NCI-H2107 treated with DMSO at 0.1 percent for 48 hours (cell line): ENCODE results near the gene NEDD8.
"Not testable (repeated sequence)": the region's sequence is repeated elsewhere in the genome, so short reads cannot be mapped to it uniquely, and the experiment has no call there.

ENCODE experiments used
- DNase-seq: peaks from one replicate; lab custom pipeline; 2025; ENCODE audit not compliant: unreplicated experiment; lab: John Stamatoyannopoulos, UW

The NEDD8 gene

DNA sequence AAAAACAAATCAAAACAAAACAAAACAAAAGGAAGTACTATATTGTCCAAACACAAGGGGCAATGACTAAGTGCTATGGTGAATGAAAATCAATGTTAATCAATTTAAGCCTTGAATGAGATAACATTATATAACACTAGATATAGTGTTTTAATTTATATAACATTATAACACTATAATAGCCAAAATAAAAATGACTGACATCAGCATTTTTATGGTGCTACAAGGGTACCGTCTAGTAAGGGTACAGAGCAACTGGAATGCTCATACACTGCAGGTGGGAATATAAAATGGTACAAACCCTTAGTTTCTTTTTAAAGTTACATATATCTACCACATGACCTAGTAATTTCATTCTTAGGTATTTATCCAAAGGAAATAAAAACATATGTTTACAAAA, 5.7 kb downstream of the NEDD8 start:
- no peak for DNase-seq

DNA sequence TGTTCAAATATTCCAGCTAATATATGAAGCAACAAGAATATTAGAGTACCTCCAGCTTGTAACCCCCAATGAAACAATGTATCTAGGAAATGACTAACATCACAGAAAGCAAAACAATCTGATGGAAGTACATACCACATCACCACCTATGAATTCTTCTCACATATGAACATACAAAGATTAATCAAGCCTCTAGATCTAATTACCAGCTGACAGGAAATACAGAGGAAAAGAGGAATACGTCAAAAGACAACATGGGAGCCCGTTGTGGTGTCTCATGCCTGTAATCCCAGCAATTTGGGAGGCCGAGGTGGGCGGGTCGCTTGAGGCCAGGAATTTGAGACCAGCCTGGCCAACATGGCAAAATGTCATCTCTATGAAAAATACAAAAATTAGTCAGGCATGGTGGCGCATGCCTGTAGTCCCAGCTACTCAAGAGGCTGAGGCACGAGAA, 7.5 kb downstream of the NEDD8 start:
- DNase-seq, result no peak

DNA sequence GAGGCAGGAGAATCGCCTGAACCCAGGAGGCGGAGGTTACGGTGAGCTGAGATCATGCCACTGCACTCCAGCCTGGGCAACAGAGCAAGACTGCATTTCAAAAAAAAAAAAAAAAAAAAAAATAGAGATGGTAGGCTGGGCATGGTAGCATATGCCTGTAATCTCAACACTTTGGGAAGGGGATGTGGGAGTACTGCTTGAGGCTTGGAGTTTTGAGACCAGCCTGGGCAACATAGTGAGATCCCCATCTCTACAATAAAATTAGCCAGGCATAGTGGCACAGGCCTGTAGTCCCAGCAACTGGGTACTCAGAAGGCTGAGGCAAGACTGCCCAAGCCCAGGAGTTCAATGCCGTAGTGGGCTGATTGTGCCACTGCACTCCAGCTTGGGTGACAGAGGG, 9.2 kb downstream of the NEDD8 start:
- not testable (repeated sequence) for DNase-seq

DNA sequence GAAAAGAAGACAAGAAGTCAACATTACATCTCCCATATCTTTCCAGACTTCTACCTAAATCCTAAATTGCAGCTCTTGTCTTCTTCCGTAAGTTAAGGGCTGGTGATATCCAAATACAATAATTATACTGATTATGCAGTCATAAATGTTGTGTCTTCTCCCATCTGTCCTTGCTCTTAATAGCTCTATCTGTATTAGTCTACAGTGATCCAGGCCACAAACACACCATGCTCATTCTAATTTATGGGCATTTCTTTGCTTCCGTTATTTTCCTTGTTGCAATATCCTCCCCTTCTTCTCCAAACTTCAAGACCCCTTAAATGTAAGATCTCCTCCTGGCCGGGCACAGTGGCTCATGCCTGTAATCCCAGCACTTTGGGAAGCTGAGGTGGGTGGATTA, 12.6 kb downstream of the NEDD8 start:
- DNase-seq, result no peak

- no peak for DNase-seq
Observed at GRCh38 chr14:24219080-24219479, 13.1 kb downstream of the NEDD8 start.

DNA sequence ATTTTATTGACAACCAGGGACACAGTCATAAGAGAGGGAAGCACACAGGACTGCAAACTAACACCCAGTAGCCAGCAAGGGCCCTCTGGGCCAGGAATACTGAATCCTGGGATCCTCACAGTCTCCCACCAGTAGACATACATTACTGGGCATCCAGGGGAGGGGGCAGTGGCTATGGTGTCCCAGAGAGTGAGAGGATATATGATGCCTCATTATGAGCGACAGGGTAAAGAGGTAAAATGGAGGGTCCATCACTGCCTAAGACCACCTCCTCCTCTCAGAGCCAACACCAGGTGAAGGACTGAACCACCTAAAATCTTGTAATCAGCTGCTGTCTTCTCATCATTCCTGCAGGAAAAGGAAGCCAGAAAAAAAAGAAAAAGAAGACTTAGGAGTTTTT, 15.3 kb downstream of the NEDD8 start:
- not testable (repeated sequence) for DNase-seq

DNA sequence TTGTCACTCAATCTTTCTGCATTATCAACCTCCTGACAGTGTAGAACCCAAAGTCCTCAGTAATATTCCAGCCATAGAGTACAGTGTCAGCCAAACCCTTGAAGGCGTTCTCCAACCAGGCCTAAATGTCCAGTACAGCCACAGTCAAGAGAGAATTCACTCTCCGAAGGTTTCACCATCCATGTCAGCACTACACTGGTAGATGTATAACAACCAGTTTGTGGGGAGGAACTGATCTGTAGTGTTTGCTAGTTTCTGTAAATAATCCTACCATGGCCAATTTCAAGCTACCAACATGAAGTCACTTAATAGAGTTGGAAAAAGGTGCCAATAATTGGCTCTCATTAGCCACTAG, 15.8 kb downstream of the NEDD8 start:
- no peak for DNase-seq

DNA sequence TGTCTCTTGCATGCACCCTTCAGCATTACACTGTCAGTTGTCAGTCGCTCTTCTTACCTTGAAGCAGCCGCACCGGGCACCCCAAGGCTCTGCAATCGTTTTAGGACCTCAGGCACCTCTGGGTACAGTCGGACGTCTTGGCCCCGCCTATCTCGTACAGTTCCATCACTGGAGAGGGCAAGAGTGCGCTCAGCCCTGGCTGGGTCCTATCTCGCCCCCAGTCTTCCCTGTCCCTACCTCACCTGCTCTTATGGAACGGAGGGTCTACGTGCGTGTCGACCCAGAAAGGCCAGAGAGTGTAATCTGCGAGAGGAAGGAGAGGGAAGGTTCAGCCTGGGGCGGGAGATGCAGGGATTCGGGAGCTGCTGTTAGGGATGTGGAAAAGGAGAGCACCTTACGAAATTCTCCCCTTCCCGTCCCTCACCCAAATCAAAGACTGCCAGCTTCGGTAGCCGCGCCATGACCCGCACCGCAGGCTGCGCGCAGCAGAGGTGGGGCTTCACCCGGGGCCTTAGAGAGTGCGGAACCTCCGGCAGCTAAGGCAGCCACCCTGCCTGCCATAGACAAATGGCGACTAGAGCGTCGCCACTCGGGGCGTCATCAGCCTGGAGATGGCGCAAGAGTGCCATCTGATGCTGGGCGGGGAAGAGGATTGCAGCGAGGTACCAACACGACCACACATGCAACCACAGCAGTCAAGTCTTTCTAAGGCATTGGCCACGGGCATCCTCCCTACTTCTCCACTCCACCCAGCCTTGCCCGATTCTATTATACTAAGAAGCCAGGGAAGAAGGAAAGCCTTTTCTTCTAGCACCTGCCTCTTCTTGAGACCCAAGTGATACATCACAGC, 16.4 kb downstream of the NEDD8 start, which contains the start of gene MDP1:
Gene MDP1 (minus strand): TSS at position 572 of the 850 bp plus-strand sequence. CDS start 111 bp downstream, at position 461.
- peak; percentile 90 for DNase-seq

DNA sequence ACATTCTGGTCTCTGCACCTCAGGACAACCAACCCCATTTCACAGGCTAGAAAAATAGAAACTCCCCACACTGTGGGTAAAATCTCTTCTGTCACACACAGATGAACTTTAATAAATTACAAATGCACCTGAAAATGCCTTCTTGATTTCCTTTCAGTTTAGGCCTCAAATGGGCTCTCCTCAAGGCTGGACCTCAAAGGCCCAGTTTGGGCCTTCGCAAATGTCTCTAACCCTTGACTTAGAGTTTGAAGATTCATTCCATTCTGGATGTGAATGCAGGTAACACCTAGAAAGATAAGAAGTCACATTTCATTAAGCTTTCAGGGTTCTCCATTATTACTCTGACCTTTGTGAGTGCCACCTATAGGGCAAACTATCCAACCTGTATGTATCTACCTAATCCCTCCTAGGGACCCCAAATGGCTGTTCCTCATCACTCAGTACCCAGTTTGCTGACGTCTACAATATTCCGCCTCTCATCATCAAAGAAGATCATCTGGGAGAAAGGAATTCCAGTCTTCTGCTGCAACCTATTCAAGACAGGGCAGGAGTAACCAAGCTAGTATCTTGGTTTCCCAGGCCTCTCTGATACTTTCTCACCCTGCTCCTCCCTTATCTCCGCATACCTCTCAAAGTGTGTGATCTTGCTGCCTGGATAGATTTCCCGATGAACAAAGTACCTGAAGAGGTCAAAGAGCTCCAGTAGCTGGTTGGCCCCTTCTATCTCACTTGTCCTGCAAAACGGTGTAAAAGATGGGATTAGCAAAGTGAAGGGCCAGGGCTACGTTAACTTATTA, 18.1 kb downstream of the NEDD8 start:
- DNase-seq, result no peak

GRCh38 chr14:24212924-24213865, 19.0 kb downstream of the NEDD8 start, which contains the start of gene CHMP4A:
TSS of gene CHMP4A (minus strand) at chr14:24213488. CDS start at chr14:24213439, 49 bp downstream.
- DNase-seq, result peak; percentile 95

DNA sequence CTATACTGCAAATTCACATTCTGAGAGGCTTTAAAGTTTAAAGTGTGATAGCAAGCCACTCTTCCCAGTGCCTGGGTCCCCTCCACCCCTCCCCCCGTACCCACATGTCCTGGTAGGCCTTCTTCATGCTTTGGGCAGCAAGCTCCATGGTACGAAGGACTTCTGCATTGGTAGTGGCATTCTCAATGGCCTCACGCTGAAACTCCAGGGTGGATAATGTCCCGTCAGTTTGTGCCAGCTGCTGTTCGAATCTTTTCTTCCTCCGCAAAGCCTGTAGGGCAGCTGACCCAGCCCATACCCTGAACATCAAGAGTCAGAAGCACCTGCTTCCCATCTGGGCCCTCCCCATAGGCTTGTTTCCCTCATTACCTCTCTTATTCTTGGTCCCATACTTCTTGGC, 20.9 kb downstream of the NEDD8 start:
- no peak for DNase-seq

DNA sequence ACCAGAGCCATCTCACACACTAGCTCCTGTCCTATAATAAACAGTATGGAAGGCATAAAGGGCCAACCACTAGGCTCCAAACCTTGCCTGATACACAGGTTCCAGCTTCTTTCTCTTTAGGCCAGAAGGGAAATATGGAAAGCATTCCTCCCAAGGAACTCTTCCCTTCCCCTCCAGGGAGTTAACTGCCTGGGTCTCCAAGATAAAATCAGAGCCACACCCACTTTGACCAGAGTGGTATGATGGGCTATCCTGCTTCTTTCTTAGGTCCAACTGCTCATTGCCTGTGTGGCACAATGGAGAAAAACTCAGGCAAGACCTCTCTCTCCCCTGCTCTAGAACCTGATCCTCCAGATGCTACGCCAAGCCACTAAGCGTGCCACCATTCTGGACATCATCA, 24.5 kb downstream of the NEDD8 start:
- no peak for DNase-seq

DNA sequence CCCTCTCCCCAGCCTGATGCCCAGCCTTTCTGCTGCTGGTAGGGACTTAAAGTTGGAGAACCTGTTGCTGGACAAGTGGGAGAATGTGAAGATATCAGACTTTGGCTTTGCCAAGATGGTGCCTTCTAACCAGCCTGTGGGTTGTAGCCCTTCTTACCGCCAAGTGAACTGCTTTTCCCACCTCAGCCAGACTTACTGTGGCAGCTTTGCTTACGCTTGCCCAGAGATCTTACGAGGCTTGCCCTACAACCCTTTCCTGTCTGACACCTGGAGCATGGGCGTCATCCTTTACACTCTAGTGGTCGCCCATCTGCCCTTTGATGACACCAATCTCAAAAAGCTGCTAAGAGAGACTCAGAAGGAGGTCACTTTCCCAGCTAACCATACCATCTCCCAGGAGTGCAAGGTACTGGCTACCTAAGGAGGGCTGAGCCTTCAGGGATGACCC, 25.0 kb downstream of the NEDD8 start:
- DNase-seq, result no peak

- DNase-seq, result no peak
Observed at GRCh38 chr14:24206260-24207103, 25.7 kb downstream of the NEDD8 start.

GRCh38 chr14:24204163-24205146, 27.7 kb downstream of the NEDD8 start:
- no peak for DNase-seq

GRCh38 chr14:24203249-24203886, 28.8 kb downstream of the NEDD8 start:
- DNase-seq, result not testable (repeated sequence)

GRCh38 chr14:24202538-24202937, 29.6 kb downstream of the NEDD8 start:
- not testable (repeated sequence) for DNase-seq
